Measurements from ENCODE around the gene TBCD.

TBCD gene

GRCh38 chr17:82913304-82914043, 161.6 kb downstream of the TBCD start:
- TF ChIP-seq ZNF274 (IDR thresholded peaks at IDR 0.05; ENCODE audit: low read depth, low read length), result no peak
- no peak overlapping the region for H3K4me3 ChIP-seq (ENCODE audit: low read length)

- no peak overlapping the region for H3K4me3 ChIP-seq (ENCODE audit: low read length)
- TF ChIP-seq ZNF274 (IDR thresholded peaks at IDR 0.05; ENCODE audit: low read depth, low read length), result no peak
Observed at GRCh38 chr17:82914375-82914774, 162.5 kb downstream of the TBCD start.

GRCh38 chr17:82915010-82915756, 163.3 kb downstream of the TBCD start:
- H3K4me3 ChIP-seq (ENCODE audit: low read length), result no peak overlapping the region; the same call in 1 of the 2 replicates
- TF ChIP-seq ZNF274 (IDR thresholded peaks at IDR 0.05; ENCODE audit: low read depth, low read length), result no peak

GRCh38 chr17:82915757-82916027, 163.8 kb downstream of the TBCD start:
- no peak overlapping the region; the same call in 1 of the 2 replicates for H3K4me3 ChIP-seq (ENCODE audit: low read length)
- TF ChIP-seq ZNF274 (IDR thresholded peaks at IDR 0.05; ENCODE audit: low read depth, low read length), result no peak

- TF ChIP-seq ZNF274 (IDR thresholded peaks at IDR 0.05; ENCODE audit: low read depth, low read length), result no peak
- H3K4me3 ChIP-seq (ENCODE audit: low read length), result no peak overlapping the region
Observed at GRCh38 chr17:82917699-82918345, 166.0 kb downstream of the TBCD start.

GRCh38 chr17:82918508-82918907, 166.6 kb downstream of the TBCD start:
- H3K4me3 ChIP-seq (ENCODE audit: low read length), result no peak overlapping the region
- no peak for TF ChIP-seq ZNF274 (IDR thresholded peaks at IDR 0.05; ENCODE audit: low read depth, low read length)

DNA sequence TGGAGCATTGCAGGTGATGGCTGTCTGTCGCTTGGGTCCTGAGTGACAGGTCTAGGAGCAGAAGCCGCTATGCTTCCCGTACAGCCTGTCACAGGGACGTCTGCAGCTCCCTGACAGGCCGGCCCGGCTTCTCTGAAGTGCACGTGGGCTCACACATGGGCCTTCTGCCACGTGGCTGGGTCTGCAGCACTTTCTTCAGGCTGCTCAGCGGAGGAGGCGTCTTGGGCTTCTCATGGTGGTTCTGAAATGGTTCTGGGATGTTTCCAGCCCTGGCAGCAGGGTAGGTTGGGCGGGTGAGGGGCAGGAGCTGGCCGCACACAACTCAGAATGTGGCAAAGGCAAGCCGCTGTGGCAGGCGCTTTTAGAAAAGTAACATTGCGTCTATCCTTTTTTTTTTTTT, 168.3 kb downstream of the TBCD start:
- no peak for TF ChIP-seq ZNF274 (IDR thresholded peaks at IDR 0.05; ENCODE audit: low read depth, low read length)
- H3K4me3 ChIP-seq (ENCODE audit: low read length), result no peak overlapping the region

- TF ChIP-seq ZNF274 (IDR thresholded peaks at IDR 0.05; ENCODE audit: low read depth, low read length), result no peak
- no peak overlapping the region for H3K4me3 ChIP-seq (ENCODE audit: low read length)
Observed at GRCh38 chr17:82920715-82921114, 168.8 kb downstream of the TBCD start.

DNA sequence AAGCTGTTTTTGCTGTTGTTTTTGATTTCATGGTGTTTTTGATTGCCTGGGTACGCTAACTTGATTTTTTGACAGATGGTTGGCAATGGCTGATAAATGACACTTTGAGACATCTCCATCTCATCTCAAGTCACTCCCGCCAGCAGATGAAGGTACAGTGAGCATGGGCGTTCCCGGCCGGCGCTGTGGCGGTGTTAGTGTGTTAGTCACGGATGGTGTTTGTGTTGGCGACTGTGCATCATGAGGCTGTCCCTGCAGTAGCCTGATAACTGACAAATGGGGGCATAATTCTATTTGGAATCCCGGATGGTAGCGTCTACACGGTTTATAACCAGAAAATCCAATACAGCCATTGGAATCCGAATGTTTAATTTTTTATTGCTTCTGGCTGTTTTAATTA, 169.6 kb downstream of the TBCD start:
- TF ChIP-seq ZNF274 (IDR thresholded peaks at IDR 0.05; ENCODE audit: low read depth, low read length), result no peak
- no peak overlapping the region for H3K4me3 ChIP-seq (ENCODE audit: low read length)

GRCh38 chr17:82922646-82923045, 170.8 kb downstream of the TBCD start:
- TF ChIP-seq ZNF274 (IDR thresholded peaks at IDR 0.05; ENCODE audit: low read depth, low read length), result no peak
- no peak overlapping the region for H3K4me3 ChIP-seq (ENCODE audit: low read length)

GRCh38 chr17:82923366-82924113, 171.7 kb downstream of the TBCD start:
- no peak for TF ChIP-seq ZNF274 (IDR thresholded peaks at IDR 0.05; ENCODE audit: low read depth, low read length)
- no peak overlapping the region for H3K4me3 ChIP-seq (ENCODE audit: low read length)

DNA sequence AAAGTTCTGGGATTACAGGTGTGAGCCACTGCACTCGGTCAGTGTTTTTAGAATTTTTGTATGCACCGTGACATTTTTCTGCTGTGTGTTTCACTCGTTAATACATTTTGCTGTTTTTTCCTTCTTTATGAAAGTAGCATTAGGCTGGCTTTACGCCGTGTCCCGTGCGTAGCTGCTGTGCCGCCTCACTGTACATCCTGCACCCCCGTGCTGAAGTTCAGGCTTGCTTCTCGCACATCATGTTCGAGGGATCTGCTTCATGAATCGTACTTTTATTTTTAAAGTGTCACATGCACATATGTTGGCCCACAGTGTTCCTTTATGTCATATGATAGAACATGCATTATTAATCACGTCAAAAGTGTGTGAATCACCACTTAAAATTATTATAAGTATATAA, 172.3 kb downstream of the TBCD start:
- no peak for TF ChIP-seq ZNF274 (IDR thresholded peaks at IDR 0.05; ENCODE audit: low read depth, low read length)
- no peak overlapping the region for H3K4me3 ChIP-seq (ENCODE audit: low read length)

GRCh38 chr17:82924812-82925211, 172.9 kb downstream of the TBCD start:
- no peak for TF ChIP-seq ZNF274 (IDR thresholded peaks at IDR 0.05; ENCODE audit: low read depth, low read length)
- no peak overlapping the region for H3K4me3 ChIP-seq (ENCODE audit: low read length)

DNA sequence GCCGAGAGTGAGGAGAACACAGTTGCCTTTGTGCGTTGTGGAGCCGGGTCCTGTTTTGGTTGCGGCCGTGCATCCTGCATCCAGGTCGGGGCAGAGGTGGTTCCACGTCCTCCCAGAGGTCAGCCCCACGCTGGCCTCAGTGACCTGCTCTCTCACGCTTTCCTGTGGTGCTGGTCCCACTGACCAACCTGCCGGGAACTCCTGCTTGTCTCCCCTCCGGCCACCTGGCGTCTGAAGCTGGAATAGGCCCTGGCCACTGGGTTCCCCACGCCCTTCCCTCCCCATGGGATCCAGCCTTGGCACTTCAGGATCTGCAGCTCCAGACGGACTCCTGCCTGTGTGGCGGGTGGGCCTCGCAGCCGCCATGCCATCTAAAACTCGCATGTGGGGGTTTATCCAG, 173.5 kb downstream of the TBCD start:
- H3K4me3 ChIP-seq (ENCODE audit: low read length), result no peak overlapping the region
- TF ChIP-seq ZNF274 (IDR thresholded peaks at IDR 0.05; ENCODE audit: low read depth, low read length), result no peak

Measured in GM08714 (cell line).